ENCODE data around the gene RBM12.

The RBM12 gene

DNA sequence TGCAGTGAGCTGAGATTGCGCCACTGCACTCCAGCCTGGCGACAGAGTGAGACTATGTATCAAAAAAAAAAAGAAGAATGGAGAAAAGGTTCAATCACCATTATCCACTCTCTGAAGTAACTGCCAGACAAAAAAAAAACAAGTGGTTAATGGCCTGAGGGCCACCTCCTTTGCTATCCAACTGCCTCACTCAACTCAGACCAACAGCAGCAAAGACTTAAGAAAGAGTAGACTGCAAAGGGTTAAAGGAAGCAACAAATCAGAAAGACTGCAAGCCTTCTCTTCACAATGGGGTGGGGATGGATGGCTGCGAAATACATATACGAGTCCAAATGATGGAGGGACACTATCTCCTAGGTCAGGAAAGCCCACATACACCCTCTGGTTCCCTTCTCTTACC lies 31.3 kb upstream of the RBM12 start:
- no peak for TF ChIP-seq POLR2AphosphoS5 (IDR thresholded peaks at IDR 0.05; ENCODE audit: low read depth, low read length)
- TF ChIP-seq SIN3A (IDR thresholded peaks at IDR 0.05; ENCODE audit: borderline replicate concordance, insufficient read depth, low read length) = no peak
- TF ChIP-seq, protein P1, sequence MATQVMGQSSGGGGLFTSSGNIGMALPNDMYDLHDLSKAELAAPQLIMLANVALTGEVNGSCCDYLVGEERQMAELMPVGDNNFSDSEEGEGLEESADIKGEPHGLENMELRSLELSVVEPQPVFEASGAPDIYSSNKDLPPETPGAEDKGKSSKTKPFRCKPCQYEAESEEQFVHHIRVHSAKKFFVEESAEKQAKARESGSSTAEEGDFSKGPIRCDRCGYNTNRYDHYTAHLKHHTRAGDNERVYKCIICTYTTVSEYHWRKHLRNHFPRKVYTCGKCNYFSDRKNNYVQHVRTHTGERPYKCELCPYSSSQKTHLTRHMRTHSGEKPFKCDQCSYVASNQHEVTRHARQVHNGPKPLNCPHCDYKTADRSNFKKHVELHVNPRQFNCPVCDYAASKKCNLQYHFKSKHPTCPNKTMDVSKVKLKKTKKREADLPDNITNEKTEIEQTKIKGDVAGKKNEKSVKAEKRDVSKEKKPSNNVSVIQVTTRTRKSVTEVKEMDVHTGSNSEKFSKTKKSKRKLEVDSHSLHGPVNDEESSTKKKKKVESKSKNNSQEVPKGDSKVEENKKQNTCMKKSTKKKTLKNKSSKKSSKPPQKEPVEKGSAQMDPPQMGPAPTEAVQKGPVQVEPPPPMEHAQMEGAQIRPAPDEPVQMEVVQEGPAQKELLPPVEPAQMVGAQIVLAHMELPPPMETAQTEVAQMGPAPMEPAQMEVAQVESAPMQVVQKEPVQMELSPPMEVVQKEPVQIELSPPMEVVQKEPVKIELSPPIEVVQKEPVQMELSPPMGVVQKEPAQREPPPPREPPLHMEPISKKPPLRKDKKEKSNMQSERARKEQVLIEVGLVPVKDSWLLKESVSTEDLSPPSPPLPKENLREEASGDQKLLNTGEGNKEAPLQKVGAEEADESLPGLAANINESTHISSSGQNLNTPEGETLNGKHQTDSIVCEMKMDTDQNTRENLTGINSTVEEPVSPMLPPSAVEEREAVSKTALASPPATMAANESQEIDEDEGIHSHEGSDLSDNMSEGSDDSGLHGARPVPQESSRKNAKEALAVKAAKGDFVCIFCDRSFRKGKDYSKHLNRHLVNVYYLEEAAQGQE (IDR thresholded peaks at IDR 0.05; ENCODE audit: insufficient read depth in 1 of 2, low read depth in 2 of 2, low read length in 2 of 2) = no peak
- TF ChIP-seq TAF1 (IDR thresholded peaks at IDR 0.05; ENCODE audit: borderline replicate concordance, insufficient read depth, low read length) = no peak
- TF ChIP-seq FOXP2 (optimal IDR thresholded peaks at IDR 0.05; ENCODE audit: borderline replicate concordance, extremely low read depth, extremely low read length, insufficient read depth) = no peak

- TF ChIP-seq, protein P1 (IDR thresholded peaks at IDR 0.05; ENCODE audit: insufficient read depth in 1 of 2, low read depth in 2 of 2, low read length in 2 of 2) = no peak
- TF ChIP-seq SIN3A (IDR thresholded peaks at IDR 0.05; ENCODE audit: borderline replicate concordance, insufficient read depth, low read length) (no peak), POLR2AphosphoS5 (IDR thresholded peaks at IDR 0.05; ENCODE audit: low read depth, low read length) (no peak), FOXP2 (optimal IDR thresholded peaks at IDR 0.05; ENCODE audit: borderline replicate concordance, extremely low read depth, extremely low read length, insufficient read depth) (no peak), TAF1 (IDR thresholded peaks at IDR 0.05; ENCODE audit: borderline replicate concordance, insufficient read depth, low read length) (no peak)
Measured at GRCh38 chr20:35695245-35695749, 30.6 kb upstream of the RBM12 start.

GRCh38 chr20:35690265-35690664 lies 25.6 kb upstream of the RBM12 start:
- no peak for TF ChIP-seq SIN3A (IDR thresholded peaks at IDR 0.05; ENCODE audit: borderline replicate concordance, insufficient read depth, low read length)
- TF ChIP-seq, protein P1 (IDR thresholded peaks at IDR 0.05; ENCODE audit: insufficient read depth in 1 of 2, low read depth in 2 of 2, low read length in 2 of 2) = no peak
- TF ChIP-seq FOXP2 (optimal IDR thresholded peaks at IDR 0.05; ENCODE audit: borderline replicate concordance, extremely low read depth, extremely low read length, insufficient read depth) = no peak
- TF ChIP-seq TAF1 (IDR thresholded peaks at IDR 0.05; ENCODE audit: borderline replicate concordance, insufficient read depth, low read length) = no peak
- TF ChIP-seq POLR2AphosphoS5 (IDR thresholded peaks at IDR 0.05; ENCODE audit: low read depth, low read length) = no peak

GRCh38 chr20:35681960-35682359 lies 17.3 kb upstream of the RBM12 start:
- TF ChIP-seq FOXP2 (optimal IDR thresholded peaks at IDR 0.05; ENCODE audit: borderline replicate concordance, extremely low read depth, extremely low read length, insufficient read depth) = no peak
- TF ChIP-seq, protein P1 (IDR thresholded peaks at IDR 0.05; ENCODE audit: insufficient read depth in 1 of 2, low read depth in 2 of 2, low read length in 2 of 2) = no peak
- no peak for TF ChIP-seq POLR2AphosphoS5 (IDR thresholded peaks at IDR 0.05; ENCODE audit: low read depth, low read length)
- TF ChIP-seq TAF1 (IDR thresholded peaks at IDR 0.05; ENCODE audit: borderline replicate concordance, insufficient read depth, low read length) = no peak
- TF ChIP-seq SIN3A (IDR thresholded peaks at IDR 0.05; ENCODE audit: borderline replicate concordance, insufficient read depth, low read length) = no peak

All from PFSK-1 (cell line).